Left renal pelvis (tissue), 4 donors: ENCODE data around the gene CPNE6. TPM values are rescaled to one million over a fixed set of nuclear protein-coding genes. Genes with fewer than 3 reads are reported as not detected.
"Not testable (repeated sequence)": the region's sequence is repeated elsewhere in the genome, so short reads cannot be mapped to it uniquely, and the experiment has no call there.

ENCODE experiments used
- DNase-seq, 4 donors: peaks; one replicate each; pipeline ENCODE4 v3.0.0-alpha.2; 2013; ENCODE audit warnings: low read depth in 4 of 4, low spot score in 3 of 4
- polyA plus RNA-seq, 4 donors: library from polyadenylated mRNA; unstranded; fragments of 120-200 nt; gene quantifications; one replicate each; pipeline ENCODE4 v1.2.1, GENCODE V29; 2013; ENCODE audit not compliant: insufficient read length in 4 of 4

The CPNE6 gene
- polyA plus RNA-seq, 4 donors = not detected

- no peak for DNase-seq
These were observed 29.0 kb downstream of the CPNE6 start for GRCh38 chr14:24100197-24100981.

DNA sequence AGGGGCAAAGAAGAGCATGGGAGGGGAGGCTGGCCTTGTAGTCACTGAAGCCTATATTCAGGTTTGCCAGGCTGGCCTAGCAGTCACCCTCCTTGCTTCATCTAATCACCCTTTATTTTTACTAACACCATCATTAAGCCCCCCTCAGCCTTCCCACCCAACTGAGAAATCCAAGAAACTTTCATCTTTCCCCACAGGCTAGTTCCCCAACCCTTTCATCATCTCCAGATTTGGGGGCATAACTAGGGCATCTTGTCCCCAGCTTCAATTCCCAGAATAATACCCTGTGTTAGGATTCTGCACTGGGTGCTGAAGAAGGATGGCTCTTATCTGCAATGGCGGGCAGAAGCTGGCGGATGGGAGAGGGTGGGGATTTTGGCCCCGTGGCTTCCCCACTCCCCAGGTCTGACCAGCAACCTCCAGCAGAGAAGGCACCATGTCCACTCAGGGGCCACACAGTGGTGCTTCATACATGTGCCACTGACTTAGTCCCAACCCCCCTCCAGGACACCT is 29.7 kb downstream of the CPNE6 start:
- DNase-seq = no peak

DNA sequence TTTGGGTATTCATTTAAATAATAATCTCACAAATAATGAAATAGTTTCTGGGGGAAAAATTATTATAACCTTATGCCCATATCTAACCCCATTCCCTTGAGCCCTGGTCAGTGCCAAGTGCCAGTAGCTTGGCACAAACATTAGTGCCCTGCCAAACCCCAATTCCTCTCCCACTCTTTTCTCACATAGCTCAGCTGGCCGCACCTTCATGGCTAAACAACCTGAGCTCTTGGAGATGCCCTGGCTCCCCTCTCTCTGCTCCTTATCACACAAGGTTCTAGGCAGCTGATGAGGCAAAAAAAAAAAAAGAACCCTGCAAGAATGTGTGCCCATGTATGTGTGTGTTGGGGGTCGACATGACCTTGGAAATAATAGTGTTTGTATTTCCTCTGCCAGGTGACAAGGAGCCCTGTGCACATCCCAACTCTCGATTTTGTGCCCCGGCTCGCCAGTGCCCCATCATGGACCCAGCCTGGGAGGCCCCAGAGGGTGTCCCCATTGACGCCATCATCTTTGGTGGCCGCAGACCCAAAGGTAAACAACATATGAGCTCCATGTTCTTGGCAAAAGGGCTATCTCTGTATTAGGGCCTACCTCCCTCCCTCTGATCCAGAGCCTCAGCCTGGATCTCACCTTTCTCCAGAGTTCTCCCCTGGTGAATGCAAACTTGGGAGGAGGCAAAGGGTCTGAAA is 31.1 kb downstream of the CPNE6 start:
- no peak for DNase-seq

- DNase-seq = no peak
These were observed 32.1 kb downstream of the CPNE6 start for GRCh38 chr14:24103451-24103850.

GRCh38 chr14:24105609-24106239 is 34.4 kb downstream of the CPNE6 start:
- not testable (repeated sequence) for DNase-seq

DNA sequence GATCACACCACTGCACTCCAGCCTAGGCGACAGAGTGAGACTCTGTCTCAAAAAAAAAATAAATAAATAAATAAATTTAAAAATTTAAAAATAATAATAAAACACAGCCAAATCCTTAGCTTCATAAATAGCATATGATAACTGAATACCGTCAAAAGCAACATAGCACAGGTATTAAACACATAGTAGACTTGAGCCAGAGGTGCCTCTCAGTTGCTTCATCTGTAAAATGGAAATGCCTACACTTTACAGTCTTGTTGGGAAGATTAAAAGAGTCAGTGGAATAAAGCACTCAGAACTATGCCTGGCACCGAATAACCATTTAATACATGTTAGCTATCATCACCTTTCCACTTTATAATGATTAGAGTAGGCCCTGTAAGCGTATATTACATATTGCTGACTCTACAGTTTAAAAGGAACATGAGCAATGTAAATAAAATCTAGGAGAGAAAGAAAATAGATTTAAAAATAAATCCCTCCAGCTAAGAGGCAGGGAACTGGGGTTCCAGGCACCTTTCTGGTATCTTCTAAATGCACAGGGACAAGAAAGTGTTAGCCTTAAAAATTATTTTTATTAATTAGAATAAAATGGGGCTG is 35.4 kb downstream of the CPNE6 start:
- DNase-seq = no peak

GRCh38 chr14:24108336-24108874 is 37.0 kb downstream of the CPNE6 start:
- DNase-seq = no peak

DNA sequence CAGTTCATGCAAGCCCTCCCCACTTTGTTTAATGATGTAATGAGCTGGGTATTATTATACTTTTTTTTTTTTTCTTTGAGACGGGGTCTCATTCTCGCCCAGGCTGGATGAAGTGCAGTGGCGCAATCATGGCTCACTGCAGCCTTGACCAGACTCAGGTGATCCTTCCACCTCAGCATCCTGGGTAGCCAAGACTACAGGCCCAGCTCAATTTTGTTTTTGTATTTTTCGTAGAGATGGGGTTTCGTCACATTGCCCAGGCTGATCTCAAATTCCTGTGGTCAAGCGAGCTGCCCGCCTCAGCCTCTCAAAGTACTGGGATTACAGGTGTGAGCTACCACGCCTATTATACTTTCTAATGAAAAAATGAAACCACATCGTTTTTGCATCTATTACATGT is 38.7 kb downstream of the CPNE6 start:
- no peak for DNase-seq

DNA sequence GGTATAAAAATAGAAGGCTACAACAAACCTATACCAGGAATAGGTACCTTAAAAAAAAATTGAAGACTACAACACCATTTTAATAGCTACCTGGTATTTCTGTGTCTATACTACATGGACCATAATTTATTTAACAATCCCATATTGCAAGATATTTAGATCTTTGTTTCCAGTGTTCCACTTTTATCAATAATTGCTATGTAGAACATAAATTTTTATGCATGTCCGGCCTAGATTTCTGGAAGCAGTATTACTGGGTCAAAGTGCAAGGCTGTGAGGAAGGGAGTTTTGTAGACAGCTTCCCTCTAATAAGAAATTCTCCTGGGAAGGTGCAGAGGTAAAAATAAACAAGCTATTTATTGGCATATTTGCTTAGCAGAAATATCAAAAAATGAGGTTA is 39.2 kb downstream of the CPNE6 start:
- DNase-seq = no peak

- no peak for DNase-seq
These were observed 42.0 kb downstream of the CPNE6 start for GRCh38 chr14:24113379-24113800.

- DNase-seq = peak; percentile 70 to 81 (median 76)
These were observed 42.6 kb downstream of the CPNE6 start for GRCh38 chr14:24113801-24114531.

- peak; percentile 99 for DNase-seq
These were observed 43.4 kb downstream of the CPNE6 start, which contains the start of the genes DCAF11 and NRL for GRCh38 chr14:24114532-24115421. DCAF11 (plus strand) TSS chr14:24114777; CDS start chr14:24115595, 818 bp downstream. NRL (minus strand) TSS chr14:24114949; CDS start chr14:24082848, 32,101 bp downstream.

DNA sequence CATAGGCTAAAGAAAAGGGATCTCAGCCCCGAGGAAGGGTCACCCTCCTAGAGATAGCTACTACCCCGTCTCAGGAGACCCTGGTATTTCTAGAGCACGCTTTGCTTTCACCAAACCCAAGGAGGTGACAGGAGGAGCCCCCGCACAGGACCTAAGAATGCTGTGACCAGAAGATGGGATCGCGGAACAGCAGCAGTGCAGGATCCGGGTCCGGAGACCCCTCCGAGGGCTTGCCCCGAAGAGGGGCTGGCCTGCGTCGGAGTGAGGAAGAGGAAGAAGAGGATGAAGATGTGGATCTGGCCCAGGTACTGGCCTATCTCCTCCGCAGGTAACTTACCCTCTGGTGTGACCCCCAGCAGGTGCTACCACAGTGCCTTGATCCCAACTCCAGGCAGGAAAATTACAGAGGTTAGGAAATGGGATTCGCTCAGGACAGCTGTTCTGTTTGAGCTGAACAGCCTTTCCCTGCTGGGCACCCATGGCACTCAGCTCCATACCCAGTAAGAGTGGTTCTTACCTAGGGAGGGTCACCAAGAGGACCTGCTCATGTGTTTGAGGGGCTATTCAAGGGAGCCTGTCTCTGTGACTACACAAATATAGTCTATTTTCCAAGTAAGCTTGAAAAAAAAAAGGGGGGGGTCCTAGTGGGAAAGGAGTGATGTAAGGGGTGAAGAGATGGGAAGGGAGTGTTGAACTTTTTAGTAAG is 44.2 kb downstream of the CPNE6 start:
- no peak for DNase-seq

DNA sequence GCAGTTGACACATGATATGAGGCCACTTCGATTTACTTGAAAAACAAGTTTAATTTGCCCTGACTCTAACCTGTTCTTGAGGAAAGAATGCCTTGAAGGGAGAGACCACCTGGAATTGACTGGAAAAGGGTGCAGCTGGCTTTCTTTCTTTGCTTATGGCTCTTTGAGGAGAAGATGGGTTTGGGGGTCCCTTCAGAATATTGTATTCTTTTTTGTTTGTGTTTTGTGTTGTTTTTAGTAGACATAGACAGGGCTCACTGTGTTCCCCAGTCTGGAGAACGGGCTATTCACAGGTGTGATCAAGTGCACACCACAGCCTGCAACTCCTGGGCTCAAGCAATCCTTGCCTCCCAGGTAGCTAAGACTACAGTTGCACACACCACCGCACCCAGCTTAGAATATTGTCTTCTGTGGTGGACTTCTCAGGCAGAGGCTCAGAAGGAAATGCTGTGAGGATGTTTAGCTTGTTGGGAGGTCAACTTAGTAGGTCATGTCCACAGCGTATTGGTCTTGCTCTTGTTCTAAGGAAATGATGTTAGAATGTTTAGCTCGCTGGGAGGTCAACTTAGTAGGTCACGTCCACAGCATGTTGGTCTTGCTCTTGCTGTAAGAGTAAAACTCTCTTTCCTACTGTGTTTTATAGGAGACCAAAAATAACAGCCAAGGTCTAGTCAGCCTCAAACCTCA is 44.9 kb downstream of the CPNE6 start:
- DNase-seq = no peak

DNA sequence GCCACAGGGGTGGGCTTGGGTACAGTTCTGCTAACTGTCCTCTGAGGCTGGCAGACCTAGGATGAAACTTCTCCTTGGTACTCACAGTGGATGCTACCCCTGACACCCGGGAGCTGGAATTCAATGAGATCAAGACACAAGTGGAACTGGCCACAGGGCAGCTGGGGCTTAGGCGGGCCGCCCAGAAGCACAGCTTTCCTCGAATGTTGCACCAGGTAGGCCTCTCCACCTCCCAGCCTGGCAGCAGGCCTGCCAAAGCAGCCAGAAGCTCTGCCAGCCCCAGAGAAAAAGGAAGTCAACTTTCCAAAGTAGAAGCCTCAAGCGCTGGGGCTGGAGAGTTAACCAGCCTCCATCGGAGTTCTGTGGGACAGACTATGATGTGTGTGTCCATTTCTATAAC is 45.8 kb downstream of the CPNE6 start:
- DNase-seq = no peak

DNA sequence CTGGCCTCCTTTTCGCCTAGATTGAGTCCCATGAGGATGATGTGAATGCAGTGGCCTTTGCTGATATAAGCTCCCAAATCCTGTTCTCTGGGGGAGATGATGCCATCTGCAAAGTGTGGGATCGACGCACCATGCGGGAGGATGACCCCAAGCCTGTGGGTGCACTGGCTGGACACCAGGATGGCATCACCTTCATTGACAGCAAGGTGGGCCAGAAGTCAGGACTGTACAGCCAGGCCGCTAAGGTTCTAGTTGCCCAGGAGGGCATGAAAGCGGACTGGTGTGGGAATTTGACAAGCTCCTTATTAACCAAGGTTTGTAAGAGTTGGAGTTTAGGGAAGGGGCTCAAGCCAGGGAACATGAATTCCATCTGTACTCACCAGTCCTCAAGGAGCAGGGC is 48.3 kb downstream of the CPNE6 start:
- DNase-seq = no peak

DNA sequence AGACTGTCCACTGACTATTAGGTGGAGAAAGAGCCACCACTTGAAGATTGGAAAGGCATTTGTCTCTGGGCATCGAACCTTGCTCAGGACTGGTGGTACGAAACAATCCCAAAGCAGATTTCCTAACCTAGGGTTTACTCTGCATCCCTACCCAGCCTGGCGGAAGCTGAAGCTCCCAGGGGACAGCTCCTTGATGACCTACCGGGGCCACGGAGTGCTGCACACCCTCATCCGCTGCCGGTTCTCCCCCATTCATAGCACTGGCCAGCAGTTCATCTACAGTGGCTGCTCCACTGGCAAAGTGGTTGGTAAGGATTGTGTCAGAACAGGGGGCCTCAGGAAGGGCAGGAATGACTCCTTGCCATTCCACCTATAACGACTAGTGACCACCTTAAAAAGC is 49.8 kb downstream of the CPNE6 start:
- no peak for DNase-seq

GRCh38 chr14:24122416-24122815 is 51.1 kb downstream of the CPNE6 start:
- DNase-seq = no peak
